ENCODE results near the gene CC2D1A.

DNA sequence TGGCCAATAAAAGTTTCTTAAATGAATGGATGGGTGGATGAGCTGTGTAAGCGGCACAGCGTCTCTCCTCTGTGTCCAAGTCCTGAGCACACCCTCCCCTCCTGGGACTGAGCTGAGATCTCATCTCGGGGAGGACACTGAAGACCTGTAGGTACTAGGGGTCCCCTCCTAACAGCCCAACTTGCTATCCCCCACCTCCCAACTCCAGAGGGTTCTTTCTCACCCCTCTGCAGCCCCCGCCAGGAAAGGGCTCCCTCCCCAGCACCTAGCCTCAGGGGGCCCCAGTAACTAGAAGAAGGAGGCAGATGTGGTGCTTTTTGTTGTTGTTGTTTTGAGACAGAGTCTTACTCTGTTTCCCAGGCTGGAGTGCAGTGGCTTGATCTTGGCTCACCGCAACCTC lies 30.2 kb upstream of the CC2D1A start:
- TF ChIP-seq, protein P1, sequence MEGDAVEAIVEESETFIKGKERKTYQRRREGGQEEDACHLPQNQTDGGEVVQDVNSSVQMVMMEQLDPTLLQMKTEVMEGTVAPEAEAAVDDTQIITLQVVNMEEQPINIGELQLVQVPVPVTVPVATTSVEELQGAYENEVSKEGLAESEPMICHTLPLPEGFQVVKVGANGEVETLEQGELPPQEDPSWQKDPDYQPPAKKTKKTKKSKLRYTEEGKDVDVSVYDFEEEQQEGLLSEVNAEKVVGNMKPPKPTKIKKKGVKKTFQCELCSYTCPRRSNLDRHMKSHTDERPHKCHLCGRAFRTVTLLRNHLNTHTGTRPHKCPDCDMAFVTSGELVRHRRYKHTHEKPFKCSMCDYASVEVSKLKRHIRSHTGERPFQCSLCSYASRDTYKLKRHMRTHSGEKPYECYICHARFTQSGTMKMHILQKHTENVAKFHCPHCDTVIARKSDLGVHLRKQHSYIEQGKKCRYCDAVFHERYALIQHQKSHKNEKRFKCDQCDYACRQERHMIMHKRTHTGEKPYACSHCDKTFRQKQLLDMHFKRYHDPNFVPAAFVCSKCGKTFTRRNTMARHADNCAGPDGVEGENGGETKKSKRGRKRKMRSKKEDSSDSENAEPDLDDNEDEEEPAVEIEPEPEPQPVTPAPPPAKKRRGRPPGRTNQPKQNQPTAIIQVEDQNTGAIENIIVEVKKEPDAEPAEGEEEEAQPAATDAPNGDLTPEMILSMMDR (IDR thresholded peaks at IDR 0.05; ENCODE audit: low read depth, low read length, poor library complexity, severe bottlenecking), result no peak
- TF ChIP-seq EZH2phosphoT487 (IDR thresholded peaks at IDR 0.05; ENCODE audit: borderline replicate concordance, low read length), result no peak

Measured in DOHH2 (cell line).